HCT116 (cell line): ENCODE results near the gene SOX6.

Source experiments
- EZH2 ChIP-seq: fragments of 200-600 bp; sonication (generic); IDR thresholded peaks from 2 replicates; pipeline ENCODE4 v1.6.1; 2017; ENCODE audit warnings: antibody characterized with exemption, mixed run types
- MAX ChIP-seq: IDR thresholded peaks from 2 replicates; pipeline ENCODE4 v1.6.1; 2012
- POLR2A ChIP-seq: IDR thresholded peaks from 2 replicates; pipeline ENCODE4 v1.7.0; 2011; ENCODE audit warnings: borderline replicate concordance; ENCODE audit not compliant: insufficient read depth, insufficient read length; ENCODE audit errors: extremely low read depth
- POLR2AphosphoS5 ChIP-seq: IDR thresholded peaks from 2 replicates; pipeline ENCODE4 v1.6.1; 2011; ENCODE audit warnings: mild to moderate bottlenecking, low read depth, low read length, moderate library complexity
- REST ChIP-seq: IDR thresholded peaks from 2 replicates; pipeline ENCODE4 v1.6.1; 2012; ENCODE audit warnings: low read depth
- ZBTB33 ChIP-seq: IDR thresholded peaks from 2 replicates; pipeline ENCODE4 v1.6.1; 2011; ENCODE audit warnings: mild to moderate bottlenecking, low read length, moderate library complexity; ENCODE audit not compliant: insufficient replicate concordance; ENCODE audit errors: extremely low read depth
- TF ChIP-seq, protein P1 (sequence below), 3 experiments: fragments of 200-600 bp in 1 of 3; sonication (generic) in 1 of 3; IDR thresholded peaks in 2 of 3; conservative IDR thresholded peaks in 1 of 3; 2 replicates each; pipeline ENCODE4 v1.5.1; 2012 to 2017; ENCODE audit warnings: low read depth in 2 of 3, low read length in 2 of 3, antibody characterized with exemption in 1 of 3, borderline replicate concordance in 1 of 3, control low read depth in 1 of 3, mild to moderate bottlenecking in 1 of 3, mixed read lengths in 1 of 3, mixed run types in 1 of 3, moderate library complexity in 1 of 3; ENCODE audit not compliant: insufficient read depth in 1 of 3
- TF ChIP-seq, protein P2 (sequence below): IDR thresholded peaks from 2 replicates; pipeline ENCODE4 v1.6.1; 2012

GRCh38 chr11:16002942-16003341 lies 353.4 kb downstream of the SOX6 start:
- TF ChIP-seq, protein P1, sequence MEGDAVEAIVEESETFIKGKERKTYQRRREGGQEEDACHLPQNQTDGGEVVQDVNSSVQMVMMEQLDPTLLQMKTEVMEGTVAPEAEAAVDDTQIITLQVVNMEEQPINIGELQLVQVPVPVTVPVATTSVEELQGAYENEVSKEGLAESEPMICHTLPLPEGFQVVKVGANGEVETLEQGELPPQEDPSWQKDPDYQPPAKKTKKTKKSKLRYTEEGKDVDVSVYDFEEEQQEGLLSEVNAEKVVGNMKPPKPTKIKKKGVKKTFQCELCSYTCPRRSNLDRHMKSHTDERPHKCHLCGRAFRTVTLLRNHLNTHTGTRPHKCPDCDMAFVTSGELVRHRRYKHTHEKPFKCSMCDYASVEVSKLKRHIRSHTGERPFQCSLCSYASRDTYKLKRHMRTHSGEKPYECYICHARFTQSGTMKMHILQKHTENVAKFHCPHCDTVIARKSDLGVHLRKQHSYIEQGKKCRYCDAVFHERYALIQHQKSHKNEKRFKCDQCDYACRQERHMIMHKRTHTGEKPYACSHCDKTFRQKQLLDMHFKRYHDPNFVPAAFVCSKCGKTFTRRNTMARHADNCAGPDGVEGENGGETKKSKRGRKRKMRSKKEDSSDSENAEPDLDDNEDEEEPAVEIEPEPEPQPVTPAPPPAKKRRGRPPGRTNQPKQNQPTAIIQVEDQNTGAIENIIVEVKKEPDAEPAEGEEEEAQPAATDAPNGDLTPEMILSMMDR (IDR thresholded peaks at IDR 0.05 in 2 of 3, conservative IDR thresholded peaks at IDR 0.05 in 1 of 3; ENCODE audit: borderline replicate concordance in 1 of 3, insufficient read depth in 1 of 3, low read depth in 2 of 3, low read length in 2 of 3): no peak
- TF ChIP-seq EZH2 (no peak), POLR2A (no peak), POLR2AphosphoS5 (no peak), ZBTB33 (no peak), MAX (no peak), REST (no peak)
- TF ChIP-seq, protein P2, sequence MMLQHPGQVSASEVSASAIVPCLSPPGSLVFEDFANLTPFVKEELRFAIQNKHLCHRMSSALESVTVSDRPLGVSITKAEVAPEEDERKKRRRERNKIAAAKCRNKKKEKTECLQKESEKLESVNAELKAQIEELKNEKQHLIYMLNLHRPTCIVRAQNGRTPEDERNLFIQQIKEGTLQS: no peak
